Activated T-cell treated with anti-CD3 and anti-CD28 coated beads for 1 hour (primary cell): ENCODE results near the gene CAAP1.
A peak's percentile ranks its signal among the peaks of the same experiment; 100 is the strongest.
"Not testable (repeated sequence)": the region's sequence is repeated elsewhere in the genome, so short reads cannot be mapped to it uniquely, and the experiment has no call there.

ENCODE experiments used
- DNase-seq: peaks from one replicate; pipeline ENCODE4 v3.0.0-alpha.2; 2020; ENCODE audit warnings: low read depth

The CAAP1 gene, protein sequence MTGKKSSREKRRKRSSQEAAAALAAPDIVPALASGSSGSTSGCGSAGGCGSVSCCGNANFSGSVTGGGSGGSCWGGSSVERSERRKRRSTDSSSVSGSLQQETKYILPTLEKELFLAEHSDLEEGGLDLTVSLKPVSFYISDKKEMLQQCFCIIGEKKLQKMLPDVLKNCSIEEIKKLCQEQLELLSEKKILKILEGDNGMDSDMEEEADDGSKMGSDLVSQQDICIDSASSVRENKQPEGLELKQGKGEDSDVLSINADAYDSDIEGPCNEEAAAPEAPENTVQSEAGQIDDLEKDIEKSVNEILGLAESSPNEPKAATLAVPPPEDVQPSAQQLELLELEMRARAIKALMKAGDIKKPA

DNA sequence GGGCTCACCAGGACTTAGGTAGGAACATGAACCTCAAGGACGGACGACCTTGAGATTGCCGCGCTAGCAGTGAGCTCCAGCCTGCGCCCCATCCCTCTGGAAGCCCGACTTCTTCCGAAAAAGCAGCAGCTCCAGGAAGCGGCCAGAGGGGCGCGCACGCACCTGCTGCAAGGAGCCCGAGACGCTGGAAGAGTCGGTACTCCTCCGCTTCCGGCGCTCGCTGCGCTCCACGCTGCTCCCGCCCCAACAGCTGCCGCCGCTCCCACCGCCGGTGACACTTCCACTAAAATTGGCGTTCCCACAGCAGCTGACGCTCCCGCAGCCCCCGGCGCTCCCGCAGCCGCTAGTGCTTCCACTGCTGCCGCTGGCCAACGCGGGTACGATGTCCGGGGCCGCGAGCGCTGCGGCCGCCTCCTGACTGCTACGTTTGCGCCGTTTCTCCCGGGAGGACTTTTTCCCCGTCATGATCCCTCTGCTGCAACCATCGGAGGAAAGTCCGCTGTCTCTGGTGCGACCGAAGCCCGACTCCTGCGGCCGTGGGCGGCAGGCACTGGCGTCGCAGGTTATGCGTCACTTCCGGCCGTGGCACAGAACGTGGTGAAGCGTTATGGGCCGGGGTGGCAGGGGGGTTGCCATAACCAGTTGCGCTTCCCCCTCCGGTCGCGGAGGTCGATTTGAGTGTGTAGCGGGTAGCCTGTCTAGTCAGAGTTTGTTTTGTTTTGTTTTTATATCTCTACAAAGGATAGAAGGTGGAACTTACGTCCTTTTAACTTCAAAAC is at the start of gene CAAP1:
TSS of gene CAAP1 (minus strand) at position 552 of the 779 bp plus-strand sequence. CDS start at position 465, 87 bp downstream.
- peak; percentile 87 for DNase-seq

DNA sequence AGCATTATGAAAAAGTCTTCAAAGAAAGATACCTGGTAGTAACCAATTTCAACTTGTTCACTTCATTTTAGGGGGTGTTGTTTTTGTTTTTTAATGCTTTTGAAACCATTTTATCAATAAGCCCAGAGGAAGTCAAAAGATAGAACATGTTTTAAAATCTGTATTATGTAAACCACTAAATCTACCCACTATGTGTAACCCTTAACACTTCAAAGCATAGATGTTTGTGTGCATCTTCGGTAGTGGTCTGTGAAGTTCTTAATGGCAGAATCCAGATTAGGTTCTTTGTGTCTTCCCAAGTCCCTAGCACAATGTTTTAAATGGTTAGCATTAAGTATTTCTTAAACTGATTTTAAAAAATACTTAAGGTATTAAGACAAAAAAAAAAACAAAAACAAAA is 48.2 kb upstream of the CAAP1 start:
- DNase-seq, result no peak

DNA sequence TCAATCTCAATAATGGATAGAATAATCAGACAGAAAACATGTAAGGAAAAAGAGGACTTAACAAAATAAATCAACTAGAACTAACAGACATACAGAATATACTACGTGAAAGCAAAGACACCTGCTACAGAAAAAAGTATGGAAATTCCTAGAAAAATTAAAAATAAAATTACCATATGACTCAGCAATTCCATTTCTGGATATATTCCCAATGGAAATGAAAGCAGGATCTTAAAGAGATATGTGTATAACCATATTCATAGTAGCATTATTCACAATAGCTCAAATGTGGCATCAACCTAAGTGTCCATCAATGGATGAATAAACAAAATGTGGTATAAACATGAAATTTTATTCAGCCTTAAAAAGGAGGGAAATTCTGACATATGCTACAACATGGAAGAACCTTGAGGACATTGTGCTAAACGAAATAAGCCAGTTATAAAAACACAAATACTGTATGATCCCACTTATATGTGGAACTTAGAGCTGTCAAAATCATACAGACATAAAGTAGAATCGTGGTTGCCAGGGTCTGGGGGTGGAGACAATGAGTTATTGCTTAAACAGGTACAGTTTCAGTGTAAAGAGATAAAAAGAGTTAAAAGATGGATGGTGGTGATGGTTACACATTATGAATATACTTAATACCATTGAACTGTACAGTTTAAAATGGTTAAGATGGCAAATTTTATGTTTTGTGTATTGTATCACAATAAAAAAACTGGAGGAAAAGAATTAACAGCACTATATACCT is 47.5 kb upstream of the CAAP1 start:
- no peak for DNase-seq

DNA sequence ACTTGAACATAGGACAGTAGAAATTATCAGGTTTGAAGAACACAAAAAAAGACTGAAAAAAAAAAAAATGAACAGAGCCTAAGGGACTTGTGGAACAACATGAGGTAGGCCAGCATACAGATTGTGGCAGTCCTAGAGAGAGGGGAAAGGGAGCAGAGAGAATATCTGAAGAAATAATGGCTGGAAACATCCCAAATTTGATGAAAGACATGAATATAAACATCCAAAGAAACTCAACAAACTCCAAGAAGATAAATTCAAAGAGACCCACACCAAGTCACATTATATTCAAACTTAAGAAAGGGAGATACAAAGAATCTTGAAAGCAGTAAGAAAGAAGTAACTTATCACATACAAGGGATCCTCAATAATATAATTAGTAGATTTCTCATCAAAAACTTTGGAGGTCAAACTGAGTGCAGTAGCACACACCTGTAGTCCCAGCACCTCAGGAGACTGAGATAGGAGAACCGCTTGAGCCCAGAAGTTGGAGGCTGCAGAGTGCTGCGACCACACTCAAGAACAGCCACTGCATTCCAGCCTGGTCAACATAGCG is 45.3 kb upstream of the CAAP1 start:
- DNase-seq, result no peak

DNA sequence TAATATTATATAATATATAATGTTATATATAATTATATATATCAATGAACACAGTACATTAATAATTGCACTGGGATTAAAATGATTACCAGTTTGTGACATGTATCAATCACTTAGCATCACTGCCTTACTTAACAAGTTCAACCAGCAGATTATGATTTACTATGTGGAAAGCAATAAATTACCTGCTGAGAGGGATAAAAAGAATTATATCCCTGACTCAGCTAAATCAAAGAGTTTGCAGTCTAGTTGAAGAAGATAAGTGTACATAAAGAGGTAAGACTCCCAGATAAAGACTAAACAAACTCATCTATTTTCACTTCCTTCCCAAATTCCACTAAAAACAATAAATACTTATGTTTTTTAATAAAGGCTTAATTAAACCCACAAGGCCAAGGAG is 43.2 kb upstream of the CAAP1 start:
- no peak for DNase-seq

DNA sequence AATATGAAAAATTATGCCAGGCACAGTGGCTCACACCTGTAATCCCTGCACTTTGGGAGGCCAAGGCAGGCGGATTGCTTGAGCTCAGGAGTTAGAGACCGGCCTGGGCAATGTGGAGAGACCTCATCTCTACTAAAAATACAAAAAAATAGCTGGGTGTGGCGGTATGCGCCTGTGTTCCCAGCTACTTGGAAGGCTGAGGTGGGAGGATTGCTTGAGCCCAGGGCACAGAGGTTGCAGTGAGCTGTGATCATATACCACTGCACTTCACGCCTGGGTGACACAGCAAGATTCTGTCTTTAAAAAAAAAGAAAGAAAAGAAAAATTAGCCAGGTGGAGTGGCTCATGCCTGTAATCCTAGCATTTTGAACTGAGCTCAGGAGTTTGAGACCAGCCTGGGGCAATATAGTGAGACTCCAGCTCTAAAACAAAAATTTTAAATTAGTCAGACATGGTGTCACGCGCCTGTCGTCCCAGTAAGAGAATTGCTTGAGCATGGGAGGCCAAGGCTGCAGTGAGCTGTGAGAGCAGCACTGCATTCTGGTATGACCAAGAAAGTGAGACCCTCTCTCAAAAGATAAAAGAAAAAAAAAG is 36.4 kb upstream of the CAAP1 start:
- no peak for DNase-seq

DNA sequence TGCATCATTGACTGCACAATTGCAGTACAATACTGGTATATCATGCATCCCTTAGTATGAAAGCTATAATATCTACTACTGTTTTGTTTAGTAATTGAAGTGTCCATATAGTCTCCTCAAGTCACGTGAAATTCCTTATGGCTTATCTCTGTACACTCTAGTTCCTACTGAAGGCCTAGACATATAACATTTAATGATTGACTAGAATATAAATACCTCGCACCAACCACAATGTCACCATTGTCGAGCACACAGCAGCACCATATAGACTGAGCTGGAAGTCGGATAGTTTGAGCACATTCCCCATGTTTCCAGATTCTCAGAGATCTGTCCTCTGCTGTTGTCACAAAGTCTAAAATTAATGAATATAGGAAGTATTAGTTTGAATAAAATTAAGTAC is 33.0 kb upstream of the CAAP1 start:
- DNase-seq, result no peak

DNA sequence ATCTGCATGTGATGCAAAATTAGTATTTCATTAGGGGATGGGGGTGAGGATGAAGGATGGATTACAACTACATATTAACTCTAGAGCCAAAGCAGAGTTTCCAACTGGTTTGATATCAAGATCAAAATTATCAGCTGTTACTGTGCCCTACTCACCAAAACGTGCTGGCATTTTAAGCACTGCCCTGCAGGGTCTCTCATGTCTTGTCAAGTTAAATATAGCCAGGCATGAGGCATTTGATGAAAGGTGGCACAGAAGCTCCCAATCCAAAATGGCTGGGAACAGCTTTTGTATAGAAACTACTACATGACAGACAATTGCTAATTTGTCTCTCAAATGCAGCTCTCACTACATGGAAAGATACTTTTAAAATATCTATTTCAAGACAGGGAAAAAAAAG is 27.1 kb upstream of the CAAP1 start:
- DNase-seq, result no peak

DNA sequence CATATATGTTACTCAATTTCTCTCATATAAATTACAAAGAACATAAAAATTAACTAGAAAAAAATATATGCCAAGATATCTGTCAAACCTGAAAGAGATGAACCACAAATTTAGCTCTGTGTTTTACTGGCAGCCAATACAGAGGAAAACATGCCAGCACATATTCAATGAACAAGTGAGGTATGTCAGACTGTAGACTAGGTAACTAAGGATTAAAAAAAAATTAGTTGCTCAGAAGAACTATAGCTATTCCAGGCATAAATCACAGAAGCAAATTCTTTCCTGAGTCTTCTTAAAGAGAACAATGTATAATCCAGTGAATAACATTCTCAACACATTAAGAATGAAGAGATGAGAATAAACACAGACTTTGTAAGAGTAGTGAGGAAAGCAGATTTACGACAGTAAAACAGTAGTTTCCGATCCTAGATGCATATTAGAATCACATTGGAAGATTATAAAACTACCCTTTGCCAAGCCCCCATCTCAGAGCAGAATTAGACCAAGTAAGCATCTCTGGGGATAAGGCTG is 20.6 kb upstream of the CAAP1 start:
- no peak for DNase-seq

DNA sequence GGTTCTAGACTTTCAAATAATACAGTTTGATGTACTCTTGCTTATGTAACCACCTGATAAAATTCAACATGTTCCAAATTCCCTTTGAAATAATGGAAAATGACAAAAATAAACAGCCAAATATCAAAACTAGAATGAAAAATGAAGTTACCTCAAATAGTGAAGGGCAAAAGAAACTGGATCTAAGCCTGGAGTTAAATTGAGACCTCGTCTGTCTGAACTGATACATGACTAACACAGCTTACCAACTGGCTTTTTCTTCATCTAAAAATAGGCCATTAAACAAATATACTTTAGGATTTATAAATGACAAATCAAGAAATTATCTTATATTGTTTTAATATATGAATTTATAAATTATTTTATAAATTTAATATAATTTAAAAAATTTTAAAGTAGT is 12.1 kb upstream of the CAAP1 start:
- DNase-seq, result no peak

DNA sequence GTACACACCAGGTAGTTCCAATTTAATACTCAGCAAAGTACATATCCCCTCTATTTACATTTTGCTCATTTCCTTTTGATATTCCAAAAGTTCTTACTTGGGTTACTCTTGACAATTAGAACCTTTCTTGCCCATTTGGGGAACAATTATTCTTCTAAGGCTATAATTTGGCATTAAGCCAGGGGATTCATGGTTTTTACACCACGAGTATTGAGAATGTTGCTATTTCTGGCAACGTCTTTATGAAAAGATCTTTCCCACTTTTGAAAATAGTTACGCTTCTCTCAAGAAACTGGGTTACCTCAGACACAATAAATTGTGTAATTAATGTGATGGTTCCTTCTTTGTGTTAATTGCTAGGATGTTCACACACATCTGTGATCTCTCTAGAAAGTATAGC is 11.5 kb upstream of the CAAP1 start:
- DNase-seq, result no peak

DNA sequence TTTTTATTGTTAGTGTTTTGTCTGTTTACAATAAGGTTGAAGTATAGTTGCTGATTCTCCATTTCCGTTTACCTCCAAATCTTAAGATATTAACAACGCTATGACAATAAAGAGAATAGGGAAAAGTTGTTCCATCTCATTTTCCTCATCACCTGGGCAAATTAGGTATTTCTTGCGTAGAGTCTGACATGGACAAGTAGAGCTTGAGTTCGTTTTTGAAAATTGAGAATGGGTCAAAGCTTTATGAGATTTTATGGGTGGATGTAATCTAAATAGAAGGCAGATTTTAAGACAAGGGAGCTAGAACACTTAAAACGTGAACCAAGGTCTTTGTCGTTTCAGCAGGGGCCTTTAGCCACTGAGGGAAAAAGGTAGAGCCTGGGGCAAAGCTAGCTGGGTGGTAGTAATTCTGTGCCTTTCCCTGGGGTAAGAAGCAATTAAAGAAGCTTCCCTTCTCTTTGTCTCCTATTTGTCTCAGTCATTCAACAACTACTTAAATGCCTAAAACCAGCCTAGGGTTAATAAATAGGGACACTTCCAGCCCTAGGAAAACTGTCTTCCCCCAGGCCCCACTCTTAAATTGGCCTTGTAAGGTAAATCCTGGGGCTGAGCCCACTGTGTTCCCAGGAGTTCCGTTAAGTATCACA is 551 bp upstream of the CAAP1 start:
- no peak for DNase-seq

DNA sequence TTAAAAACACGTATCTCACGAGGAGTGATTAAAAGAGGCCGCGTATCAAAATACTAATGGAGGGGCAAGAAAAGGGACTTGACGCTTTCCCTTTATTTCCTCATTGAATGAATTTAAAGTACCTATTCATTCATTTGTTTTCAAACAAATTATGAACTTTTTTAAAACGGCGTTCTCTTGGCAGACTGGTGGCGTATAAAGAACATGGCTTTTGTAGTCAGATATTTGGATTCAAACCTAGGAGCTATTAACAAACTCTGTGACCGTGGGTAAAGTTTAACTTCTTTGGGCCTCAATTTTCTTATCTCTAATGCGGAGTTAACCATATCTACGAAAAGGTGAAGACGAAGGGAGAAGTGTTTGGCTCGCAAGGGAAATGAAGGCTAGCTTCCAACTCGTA is 876 bp downstream of the CAAP1 start:
- no peak for DNase-seq

DNA sequence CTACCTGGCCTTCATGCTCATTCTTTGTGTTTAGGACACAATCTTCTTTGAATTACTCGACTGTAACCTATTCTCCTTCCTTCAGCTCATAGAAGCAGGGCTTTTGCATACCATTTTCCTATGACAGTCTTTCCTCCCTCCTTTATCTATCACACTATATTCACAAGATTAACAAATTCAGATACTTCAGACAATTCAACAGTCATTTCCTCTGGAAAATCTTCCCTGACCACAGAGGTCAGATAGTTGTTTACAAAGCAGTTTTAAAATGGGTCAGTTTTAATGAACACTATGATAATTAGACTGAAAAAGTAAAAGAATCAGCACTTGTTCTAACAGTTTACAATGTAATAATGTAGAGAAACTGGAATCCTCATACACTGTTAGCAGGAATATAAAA is 4.3 kb downstream of the CAAP1 start:
- DNase-seq, result no peak

DNA sequence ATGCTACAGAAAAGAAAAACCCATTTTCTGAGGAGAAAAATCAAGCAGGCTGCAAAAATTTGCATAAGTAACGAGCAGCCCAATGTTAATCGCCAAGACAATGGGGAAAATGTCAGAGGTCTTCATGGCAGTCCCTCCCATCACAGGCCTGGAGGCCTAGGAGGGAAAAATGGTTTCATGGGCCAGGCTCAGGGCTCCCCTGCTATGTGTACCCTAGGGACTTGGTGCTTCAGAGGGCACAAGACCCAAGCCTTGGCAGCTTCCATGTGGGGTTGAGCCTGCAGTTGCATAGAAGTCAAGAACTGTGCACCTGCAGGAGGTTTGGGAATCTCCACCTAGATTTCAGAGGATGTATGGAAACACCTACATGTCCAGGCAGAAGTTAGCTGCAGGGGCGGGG is 10.4 kb downstream of the CAAP1 start:
- no peak for DNase-seq

DNA sequence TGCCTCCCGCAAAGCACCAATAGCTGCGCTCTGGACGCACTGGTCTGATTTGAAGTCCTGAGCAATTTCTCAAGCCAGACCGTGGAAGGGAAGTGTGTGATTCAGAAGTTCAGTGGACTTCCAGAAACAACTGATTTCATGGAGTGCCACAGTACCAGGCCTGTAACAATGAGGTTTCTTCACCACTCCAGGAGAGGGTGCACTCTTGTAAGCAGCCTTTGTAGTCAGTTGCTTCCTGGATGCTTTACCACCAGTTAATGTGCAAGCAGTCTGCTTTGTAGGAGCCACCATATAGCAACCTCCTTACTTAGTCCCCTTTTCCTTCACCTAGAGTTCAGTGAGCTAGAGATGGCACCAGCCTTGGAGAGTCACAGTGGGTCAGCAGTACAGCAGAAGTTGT is 12.3 kb downstream of the CAAP1 start:
- DNase-seq, result no peak

DNA sequence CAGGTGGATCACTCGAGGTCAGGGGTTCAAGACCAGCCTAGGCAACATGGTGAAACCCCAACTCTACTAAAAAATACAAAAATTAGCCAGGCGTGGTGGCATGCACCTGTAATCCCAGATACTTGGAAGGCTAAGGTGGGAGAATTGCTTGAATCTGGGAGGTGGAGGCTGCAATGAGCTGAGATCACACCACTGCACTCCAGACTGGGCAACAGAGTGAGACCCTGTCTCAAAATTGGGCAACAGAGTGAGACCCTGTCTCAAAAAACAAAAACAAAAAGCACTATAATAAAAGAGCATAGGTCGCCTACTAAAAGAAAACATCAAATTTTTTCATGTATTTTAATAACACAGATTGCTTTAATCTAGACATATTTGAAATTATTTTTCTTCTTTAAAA is 17.4 kb downstream of the CAAP1 start:
- DNase-seq, result not testable (repeated sequence)

DNA sequence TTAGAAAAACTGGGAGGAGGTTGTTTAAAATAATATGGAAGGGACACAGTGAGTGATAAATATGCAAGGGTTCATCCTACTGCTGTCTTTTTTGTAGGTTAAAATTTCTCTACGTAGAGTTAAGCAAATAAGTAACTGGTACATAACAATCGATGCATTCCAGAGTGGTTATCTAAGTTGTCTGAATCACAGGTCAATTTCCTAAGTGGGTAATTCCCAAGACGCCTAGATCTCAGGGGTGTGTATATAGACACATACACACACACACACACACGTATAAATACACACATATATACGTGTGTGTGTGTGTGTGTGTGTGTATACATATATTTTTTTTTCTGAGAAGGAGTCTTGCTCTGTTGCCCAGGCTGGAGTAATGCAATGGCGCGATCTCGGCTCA is 22.3 kb downstream of the CAAP1 start:
- no peak for DNase-seq

DNA sequence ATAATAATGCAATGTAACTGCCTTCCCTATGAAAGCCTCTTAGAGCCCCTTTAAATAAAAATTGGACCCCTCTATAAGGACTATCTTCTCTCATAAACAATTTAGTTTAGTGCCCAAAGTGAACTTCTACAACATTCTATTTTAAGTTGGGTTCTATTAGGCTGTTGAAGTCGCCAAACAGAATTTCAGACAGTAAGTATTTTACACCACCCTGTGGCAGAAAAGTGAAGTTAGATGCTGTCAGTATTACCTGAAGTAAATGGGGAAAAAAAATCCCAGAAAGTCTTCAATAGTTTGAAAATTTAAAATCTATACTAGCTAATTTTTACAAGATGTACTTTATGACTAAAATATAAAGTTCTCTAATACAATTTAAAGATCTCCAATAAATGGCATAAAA is 29.5 kb downstream of the CAAP1 start:
- no peak for DNase-seq

DNA sequence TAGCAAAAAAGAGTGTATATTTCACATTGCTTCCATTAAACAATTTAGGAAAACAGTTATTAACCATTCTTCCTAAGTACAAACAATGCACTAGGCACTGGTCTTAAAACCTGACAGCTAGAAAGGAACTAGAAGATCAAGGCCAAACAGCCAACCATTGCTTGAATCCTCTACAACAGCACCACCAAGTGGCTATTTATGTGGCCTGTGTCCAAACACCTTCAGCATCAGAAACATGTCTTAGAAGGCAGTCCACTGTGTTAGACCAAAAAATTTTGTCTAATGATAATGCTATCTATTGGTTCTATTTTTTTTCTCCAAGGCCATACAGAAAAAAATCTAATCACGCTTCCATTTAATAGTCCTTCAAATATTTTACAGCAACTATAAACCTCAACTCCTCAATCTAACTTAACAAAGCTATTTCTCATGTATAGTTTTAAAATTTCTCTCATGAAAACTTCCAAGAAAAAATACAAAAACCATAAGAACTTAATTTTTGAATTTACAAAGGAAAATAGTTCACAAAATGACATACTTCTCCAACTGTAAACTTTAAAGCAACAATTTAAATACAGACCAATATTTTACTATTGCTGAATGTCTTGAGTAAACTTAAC is 36.1 kb downstream of the CAAP1 start:
- no peak for DNase-seq

DNA sequence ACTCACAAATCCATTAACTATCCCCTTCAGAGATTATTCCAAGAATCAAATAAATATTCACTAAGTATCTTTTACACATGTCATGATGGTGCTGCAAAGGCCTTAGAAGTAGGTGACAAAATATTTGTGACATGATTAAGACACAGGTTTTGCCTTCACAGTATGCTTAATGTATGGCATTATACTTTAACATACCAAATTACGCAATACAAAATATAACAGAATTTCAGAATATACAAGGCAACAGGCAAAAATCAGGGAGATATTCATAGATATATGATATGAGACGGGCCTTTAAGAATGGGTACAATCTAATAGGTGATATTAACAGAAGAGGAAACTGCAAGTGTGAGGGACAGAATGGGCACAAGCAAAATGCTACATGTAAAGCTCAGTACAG is 41.6 kb downstream of the CAAP1 start:
- no peak for DNase-seq
